ENCODE results near the gene HLA-DMA. TPM values are rescaled to one million over a fixed set of nuclear protein-coding genes. Genes with fewer than 3 reads are reported as not detected.

The HLA-DMA gene
- total RNA-seq, 2 donors from 2014 or later, result 15.8 to 26.7 TPM

DNA sequence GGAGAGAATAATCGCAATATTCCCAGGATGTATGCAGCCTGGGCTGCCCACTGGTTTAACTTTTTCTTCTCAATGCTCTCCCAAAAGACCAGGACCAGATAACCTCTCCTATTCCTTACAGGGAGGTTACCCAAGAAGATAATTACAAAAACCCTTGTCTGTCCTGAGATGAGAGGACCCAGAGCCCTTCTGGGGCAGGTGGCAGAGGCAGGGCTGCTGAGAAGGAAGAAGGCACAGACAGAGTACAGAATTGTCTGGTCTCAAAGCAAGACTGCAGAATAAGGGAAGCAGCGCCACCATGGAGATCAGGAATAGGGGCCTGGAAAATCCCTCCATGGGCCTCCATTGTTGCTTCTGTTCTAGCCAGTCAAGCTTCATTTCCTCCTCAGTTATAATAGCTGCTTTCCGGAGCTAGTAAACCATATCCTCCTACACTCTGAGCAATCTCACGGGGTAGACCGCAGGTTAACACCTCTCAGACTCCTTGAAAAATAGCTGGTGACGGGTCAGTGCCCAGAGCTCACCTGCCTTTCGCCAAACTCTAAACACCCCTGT is 11.6 kb downstream of the HLA-DMA start:
- DNase-seq (no peak), ATAC-seq (no peak)
- WGBS, 2 donors, result 54 to 73% methylated on average over 7 of the region's 7 CpGs
- TF ChIP-seq, protein P1, sequence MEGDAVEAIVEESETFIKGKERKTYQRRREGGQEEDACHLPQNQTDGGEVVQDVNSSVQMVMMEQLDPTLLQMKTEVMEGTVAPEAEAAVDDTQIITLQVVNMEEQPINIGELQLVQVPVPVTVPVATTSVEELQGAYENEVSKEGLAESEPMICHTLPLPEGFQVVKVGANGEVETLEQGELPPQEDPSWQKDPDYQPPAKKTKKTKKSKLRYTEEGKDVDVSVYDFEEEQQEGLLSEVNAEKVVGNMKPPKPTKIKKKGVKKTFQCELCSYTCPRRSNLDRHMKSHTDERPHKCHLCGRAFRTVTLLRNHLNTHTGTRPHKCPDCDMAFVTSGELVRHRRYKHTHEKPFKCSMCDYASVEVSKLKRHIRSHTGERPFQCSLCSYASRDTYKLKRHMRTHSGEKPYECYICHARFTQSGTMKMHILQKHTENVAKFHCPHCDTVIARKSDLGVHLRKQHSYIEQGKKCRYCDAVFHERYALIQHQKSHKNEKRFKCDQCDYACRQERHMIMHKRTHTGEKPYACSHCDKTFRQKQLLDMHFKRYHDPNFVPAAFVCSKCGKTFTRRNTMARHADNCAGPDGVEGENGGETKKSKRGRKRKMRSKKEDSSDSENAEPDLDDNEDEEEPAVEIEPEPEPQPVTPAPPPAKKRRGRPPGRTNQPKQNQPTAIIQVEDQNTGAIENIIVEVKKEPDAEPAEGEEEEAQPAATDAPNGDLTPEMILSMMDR (IDR thresholded peaks at IDR 0.05), result no peak
- no peak for TF ChIP-seq POLR2A (IDR thresholded peaks at IDR 0.05)
- Histone ChIP-seq H3K27ac (peak overlapping the region in 2 of 4 donors; percentile 60 to 66), H3K4me3 (no peak overlapping the region), H3K36me3 (replicated peaks in 1 of 2; ENCODE audit: insufficient read depth in 1 of 2, low read depth in 2 of 2) (no peaks in the 10 kb centered on the region), H3K4me1 (peaks cover 5% of the 10 kb centered on the region), H3K9me3 (no peaks in the 10 kb centered on the region), H3K27me3 (no peaks in the 10 kb centered on the region)
- intact Hi-C loops (cut with DNase I), result no loop called here

DNA sequence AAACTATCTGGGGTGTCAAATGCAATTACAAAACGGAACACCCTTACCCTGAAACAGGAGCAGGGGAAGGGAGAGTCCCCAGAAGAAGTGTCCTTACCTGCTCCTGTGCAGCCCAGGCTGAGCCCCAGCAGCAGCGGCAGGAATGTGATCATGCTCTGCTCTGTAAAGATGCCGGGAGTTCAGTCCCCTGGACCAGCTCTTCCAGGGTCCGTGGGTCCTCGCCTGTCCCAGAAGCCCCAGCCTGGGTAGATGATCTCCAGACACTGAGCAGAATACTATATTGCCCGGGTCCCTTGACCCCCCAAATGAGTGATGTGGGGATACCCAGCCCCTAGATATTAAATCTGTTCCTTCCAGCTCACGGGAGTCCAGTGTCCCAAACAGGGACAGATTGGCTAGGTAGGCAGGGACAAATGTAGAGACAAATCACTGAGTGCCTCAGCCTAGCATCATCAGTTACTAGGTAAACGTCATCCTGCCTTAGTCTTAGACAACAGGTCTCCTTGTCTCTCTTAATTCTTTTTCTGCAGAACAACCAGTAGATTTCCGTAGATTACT is 12.2 kb downstream of the HLA-DMA start, which contains the start of gene HLA-DMB:
HLA-DMB (minus strand) TSS at position 373 of the 558 bp plus-strand sequence; CDS start at position 152, 221 bp downstream.
- no peak within 1 kb of the TSS for H3K4me3 ChIP-seq
- 2 to 11% methylated on average over 9 of the region's 9 CpGs for WGBS, 2 donors
- no peaks in the 10 kb centered on the region for H3K27me3 ChIP-seq
- peak; percentile 99 for ATAC-seq
- peak; percentile 58 to 89 (median 68) for DNase-seq
- TF ChIP-seq, protein P1 (IDR thresholded peaks at IDR 0.05), result peak in 1 of 7 experiments; percentile 4
- TF ChIP-seq POLR2A (IDR thresholded peaks at IDR 0.05), result peak in 2 of 3 donors; percentile 37 to 72
- H3K36me3 ChIP-seq (replicated peaks in 1 of 2; ENCODE audit: insufficient read depth in 1 of 2, low read depth in 2 of 2), result no peaks in the 10 kb centered on the region
- no peaks in the 10 kb centered on the region for H3K9me3 ChIP-seq
- intact Hi-C loops (cut with DNase I), result no loop called here
- H3K27ac ChIP-seq, result peak within 1 kb of the TSS in 3 of 4 donors; percentile 36 to 66 (median 60)
- peaks cover 5% of the 10 kb centered on the region for H3K4me1 ChIP-seq

DNA sequence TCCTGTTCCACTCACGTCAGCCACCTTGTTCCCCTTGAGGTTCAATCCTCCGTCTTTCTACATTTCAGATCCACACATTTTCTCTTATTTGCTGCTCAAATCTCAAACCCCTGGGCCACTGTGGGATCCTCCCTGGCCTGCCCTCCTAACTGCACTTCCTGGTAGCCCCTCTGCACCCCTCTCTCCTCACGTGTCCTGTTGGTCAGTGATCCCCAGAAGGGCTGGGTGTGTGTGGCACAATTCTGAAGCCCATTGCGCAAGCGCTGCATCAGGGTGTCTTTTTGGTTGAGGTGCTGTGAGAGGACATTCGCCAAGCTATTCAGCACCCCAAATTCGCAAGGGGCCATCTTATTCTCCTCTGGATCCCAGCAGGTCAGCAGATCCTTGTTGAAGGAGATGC is 14.4 kb downstream of the HLA-DMA start:
- no peak overlapping the region for H3K27ac ChIP-seq
- TF ChIP-seq POLR2A (IDR thresholded peaks at IDR 0.05), result no peak
- TF ChIP-seq, protein P1 (IDR thresholded peaks at IDR 0.05), result no peak
- H3K4me1 ChIP-seq, result peaks cover 5% of the 10 kb centered on the region
- H3K9me3 ChIP-seq, result no peaks in the 10 kb centered on the region
- DNase-seq (no peak), ATAC-seq (no peak)
- H3K4me3 ChIP-seq, result no peak overlapping the region
- intact Hi-C loops (cut with DNase I), result loop anchor here (5.0 kb wide), 1 partner anchor 49 kb away; no protein-coding TSS in a partner anchor
- WGBS, 2 donors, result 81 to 87% methylated on average over 7 of the region's 7 CpGs
- no peaks in the 10 kb centered on the region for H3K36me3 ChIP-seq (replicated peaks in 1 of 2; ENCODE audit: insufficient read depth in 1 of 2, low read depth in 2 of 2)
- no peaks in the 10 kb centered on the region for H3K27me3 ChIP-seq

DNA sequence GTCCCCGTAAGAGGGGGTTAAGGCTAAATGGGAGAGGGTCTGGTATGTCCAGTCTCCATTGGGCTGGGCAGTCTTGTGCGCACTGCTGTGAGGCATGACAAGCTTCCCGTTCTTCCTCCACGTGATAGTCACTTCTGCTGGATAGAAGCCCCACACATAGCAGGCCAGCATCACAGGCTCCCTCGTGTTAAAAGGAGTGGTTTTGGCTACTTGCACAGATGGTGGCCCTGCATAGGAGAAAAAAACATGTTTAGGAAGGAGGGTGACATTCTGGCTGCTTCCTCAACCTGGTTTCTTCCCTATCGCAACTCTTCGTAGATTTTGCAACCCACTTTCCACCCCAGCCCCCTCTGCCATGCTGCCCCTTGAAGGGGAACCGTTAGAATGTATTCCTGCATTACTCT is 15.7 kb downstream of the HLA-DMA start:
- no peaks in the 10 kb centered on the region for H3K36me3 ChIP-seq (replicated peaks in 1 of 2; ENCODE audit: insufficient read depth in 1 of 2, low read depth in 2 of 2)
- H3K4me3 ChIP-seq, result no peak overlapping the region
- H3K9me3 ChIP-seq, result no peaks in the 10 kb centered on the region
- intact Hi-C loops (cut with DNase I), result loop anchor here (5.0 kb wide), 1 partner anchor 50 kb away; no protein-coding TSS in a partner anchor
- 53 to 87% methylated on average over 8 of the region's 8 CpGs for WGBS, 2 donors
- peak overlapping the region in 1 of 4 donors; percentile 64 for H3K27ac ChIP-seq
- DNase-seq (peak in 1 of 4 donors; percentile 67), ATAC-seq (no peak)
- TF ChIP-seq, protein P1 (IDR thresholded peaks at IDR 0.05), result no peak
- TF ChIP-seq POLR2A (IDR thresholded peaks at IDR 0.05), result peak in 1 of 3 donors; percentile 30
- H3K4me1 ChIP-seq, result peaks cover 5% of the 10 kb centered on the region
- no peaks in the 10 kb centered on the region for H3K27me3 ChIP-seq

Data from body of pancreas (tissue), 4 donors.